ENCODE results near the gene COLEC12. TPM values are rescaled to one million over a fixed set of nuclear protein-coding genes. Genes with fewer than 3 reads are reported as not detected.

Gene COLEC12
- total RNA-seq, 1 donor from 2014 or later, result 1.5 TPM

DNA sequence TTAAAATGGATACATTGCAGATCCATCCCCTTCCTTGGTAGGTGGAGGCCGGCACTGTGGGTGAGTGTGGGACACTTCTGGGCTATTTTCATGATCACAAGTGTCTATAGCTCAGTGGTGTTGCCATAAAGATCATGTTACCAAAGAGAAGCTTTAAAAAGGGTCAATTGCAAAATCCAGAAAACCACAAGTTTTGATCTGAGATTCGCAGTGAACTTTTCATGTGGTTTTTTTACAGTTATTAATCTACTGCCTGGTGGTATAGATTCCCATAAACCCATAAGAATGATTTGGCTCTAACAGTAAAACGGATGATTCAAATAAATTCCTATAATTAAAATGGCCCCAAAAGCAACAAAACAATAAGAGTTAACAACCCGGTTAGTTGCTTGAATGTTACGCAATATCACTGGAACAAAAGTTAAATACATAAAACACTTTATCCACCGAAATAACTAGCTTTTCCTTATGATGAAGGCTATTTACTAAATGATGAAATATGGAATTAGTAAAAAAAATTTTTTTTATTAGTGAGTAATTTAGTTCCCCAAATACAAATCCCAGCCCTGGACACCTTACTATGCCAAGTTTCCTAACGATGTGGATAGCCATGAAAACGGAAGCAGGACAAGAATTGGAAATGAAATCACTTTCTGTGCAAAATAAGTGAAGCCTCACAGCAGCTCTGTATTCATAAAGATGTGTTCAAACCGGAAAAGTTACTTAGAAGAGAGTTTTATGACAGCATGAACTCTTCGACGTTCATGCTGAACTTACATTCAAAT lies 137.0 kb downstream of the COLEC12 start:
- DNase-seq (ENCODE audit: low read depth), result peak; percentile 40

DNA sequence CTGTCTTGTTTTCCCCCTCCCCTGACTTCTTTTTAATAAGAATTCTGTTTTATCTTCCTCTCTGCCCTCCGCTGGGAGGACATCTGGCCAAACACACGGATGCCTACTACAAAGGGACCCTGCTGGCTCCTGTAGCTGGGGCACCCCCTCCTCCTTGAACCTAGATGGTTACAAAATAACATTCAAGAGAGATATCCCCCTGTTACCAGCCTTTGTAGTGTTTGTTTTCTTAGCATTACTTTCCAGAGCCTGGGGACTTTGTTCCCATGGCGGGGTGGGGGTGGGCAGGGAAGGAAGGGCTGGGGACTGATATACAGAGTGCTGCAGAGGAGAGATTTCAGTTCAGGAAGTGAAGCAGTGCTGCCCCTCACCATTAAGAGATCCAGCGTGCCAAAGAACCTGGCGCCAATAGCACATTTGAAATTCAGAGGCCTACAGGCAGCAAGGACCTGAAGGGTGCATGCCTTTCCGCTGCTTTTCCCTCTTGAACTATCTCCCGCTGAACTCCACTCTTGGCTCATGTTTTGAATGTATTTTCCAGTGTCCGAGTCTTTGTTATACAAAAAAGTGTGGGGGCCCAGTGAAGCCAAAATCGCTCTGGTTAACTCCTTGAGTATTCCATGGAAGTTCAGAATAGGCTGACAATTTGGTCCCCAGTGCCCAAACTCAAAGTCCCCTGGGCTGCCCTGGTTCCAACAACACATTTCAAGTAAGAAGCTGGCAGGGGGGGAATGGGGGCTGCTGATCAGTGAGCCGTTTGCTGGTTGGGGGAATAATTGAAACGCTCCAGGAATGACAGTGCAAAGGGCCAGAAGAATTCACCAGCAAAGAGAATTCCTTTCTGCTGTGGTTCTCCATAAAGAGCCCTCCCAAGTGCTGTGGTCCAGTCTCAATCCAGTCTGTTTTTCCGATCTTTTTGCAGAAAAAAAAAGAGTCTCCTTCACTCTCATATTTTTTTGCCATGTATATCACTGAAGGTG lies 137.9 kb downstream of the COLEC12 start:
- peak; percentile 53 for DNase-seq (ENCODE audit: low read depth)

DNA sequence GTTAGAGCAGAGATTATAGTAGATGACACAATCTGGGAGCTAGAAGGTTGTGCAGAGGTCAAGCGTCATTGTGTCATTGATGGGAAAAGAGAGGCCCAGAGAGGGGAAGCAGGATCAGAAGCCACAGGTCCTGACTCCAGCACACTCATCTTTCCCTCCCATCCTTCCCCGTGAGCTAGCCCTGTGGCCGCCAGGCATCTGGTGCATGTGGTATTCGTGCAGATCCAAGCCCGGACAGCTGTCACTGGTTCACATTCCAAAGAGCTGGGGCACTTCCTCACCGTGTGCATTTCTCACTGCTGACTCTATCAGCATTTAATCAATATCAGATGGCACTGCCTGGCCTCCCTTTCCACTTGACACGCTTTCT lies 138.6 kb downstream of the COLEC12 start:
- DNase-seq (ENCODE audit: low read depth), result peak; percentile 99

DNA sequence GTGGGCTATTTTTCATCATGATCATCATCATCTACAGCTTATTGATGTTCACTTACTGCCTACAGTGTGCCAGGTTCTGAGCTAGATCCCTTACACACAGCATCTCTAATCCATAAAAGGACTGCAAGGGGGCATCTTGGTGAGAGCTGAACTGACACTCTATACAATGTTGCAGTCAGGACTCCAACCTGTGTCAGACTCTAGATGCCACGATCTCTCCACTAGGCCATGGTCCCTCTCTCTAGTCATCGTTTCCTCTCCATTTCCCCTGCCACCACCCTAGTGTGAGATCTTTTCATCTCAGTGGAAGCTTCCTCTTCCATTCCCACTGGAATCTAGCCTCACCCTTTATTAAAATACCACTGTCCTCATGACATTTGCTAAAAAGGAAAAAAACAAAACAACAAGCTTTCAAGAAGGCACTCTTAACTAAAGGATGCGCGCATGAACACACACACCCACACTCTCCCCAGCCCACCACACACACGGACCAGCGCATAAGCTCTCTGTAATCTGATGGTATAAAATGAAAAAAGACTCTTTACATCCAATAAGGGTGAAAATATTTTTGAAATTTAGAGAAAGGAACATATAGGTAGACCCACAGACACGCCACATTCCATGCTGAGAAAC lies 139.3 kb downstream of the COLEC12 start:
- DNase-seq (ENCODE audit: low read depth), result peak; percentile 78

DNA sequence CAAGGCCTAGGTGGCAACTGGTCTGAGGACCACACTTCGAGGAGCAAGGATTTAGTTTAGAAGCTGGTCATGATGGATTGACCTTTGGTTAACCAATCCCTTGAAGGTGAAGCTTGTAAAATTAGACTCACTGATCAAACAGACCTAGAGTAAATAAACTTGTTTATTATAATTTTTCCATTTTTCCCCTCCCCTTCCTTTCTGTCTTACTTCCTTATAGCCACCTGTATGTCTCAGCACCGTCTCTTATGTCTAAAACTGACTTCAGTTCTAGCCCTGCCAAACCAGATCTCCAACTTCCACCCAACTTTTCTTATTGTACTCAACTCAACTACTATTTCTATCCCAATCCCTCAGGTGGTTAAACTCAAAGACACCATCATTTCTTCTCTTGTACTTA lies 139.8 kb downstream of the COLEC12 start:
- no peak for DNase-seq (ENCODE audit: low read depth)

DNA sequence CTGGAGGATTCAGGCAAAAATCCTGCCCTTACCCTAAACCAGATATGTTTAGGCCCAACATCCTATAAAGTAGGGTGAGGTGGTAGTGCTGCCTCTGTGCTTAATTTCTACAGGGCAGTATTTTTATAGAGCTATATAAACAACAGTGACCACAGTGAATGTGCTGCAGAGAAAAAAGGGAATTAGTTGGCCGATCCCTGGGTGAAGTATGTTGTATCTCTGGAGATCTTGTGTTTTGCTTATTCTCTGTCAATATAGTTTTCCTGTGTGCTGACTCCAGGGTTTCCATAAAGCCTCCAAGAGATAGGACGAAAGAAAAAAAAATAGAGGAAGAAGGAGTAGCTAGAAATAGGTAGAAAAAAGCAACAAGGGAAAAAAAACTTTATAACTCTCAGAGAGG lies 143.7 kb downstream of the COLEC12 start:
- no peak for DNase-seq (ENCODE audit: low read depth)

DNA sequence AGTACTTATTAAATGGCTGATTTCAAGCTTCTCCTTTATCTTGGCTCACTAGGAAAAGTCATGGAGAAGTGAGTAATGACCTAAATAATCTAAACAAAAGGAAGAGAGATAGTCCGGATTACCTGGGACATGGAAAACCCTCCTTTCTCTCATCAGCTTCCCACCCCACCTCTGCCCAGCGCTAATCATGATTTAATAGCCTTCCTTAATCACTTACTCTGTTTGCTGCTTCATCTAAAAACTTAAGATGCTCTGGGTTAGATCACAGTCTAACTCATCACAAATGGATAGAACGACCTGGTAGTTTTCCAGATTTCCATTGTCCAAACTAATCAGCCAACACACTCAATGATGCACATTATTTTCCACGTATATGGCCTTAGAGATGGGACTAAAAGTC lies 144.8 kb downstream of the COLEC12 start:
- no peak for DNase-seq (ENCODE audit: low read depth)

DNA sequence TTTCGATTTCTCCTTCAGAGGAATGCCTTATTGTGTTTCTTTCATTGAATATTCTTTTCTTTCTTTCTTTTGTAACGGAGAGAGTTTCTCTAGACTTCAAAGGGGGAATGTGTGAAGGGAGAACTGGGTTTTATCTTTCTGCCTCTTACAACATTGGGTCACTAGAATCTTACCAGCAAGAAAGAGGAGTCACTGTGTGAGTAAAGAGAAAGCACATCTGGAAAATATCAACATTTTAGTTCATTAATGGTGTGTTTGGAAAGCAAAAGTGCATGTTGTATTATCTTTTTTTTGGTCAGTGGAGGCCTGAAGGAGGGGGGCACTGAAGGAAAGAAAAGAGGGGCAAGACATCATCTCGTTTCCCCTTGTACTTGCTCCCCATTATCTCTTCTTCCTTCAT lies 146.0 kb downstream of the COLEC12 start:
- no peak for DNase-seq (ENCODE audit: low read depth)

DNA sequence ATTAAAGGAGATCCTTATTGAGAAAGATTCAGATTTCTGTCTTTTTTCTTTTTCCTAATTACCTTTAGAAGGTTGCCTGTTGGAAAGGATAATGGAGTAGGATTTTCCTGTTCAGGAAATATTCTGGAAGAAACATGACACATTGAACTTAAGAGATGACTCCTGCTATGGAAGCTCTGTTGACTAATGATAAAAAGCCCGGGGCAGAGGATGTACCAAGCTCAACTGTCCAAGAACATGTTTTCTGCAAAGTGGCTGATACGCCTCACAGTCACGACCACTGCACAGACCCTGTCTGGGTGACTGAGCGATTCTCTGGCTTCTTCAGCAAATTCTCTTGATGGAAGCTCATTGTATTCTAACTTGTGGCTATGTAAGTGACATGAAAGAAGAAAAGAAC lies 146.5 kb downstream of the COLEC12 start:
- DNase-seq (ENCODE audit: low read depth), result no peak

DNA sequence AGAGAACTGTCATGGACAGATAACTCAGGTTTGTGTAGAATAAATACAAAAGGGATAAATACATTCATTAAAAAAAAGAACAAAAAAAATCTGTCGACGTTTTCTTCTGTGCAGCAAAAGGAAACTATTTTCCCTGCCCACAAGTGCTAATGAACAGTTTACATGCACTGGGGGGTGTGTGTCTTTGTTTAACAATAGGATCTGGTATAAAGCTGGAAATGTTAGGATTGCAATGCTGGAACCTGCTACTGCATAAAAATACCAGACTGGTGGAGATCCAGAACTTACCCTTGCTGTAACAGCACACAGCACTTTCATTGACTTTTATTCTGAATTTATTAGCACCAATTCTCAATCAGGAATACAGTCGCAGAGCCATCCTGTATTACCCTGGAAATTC lies 148.1 kb downstream of the COLEC12 start:
- DNase-seq (ENCODE audit: low read depth), result no peak

DNA sequence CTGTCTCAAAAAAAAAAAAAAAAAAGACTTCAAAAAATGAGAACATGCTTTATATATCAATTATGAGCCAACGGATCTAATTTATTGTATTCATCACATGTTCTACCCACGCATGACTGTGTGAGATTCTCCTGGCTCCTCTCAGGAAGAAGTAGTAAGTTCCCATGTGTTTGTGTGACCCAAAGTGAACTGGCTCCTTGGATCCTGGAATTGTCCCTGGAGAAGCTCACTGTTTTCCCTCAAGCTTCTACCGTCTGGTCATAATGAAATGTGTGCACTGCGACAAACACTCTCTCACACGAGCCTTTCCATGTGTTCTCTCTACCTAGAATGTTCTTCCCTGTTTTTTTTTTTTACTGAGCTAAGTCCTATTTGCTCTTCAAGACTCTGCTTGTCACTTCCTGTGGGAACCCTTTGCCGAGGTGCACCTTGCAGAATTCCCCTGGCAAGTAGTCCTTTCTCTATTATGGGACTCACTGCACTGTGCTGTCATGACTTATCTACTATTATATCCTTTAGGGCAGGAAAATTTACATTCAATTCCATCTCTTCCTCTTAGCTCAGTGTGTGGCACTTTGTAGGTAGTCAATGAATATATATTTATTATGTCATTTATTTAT lies 149.4 kb downstream of the COLEC12 start:
- no peak for DNase-seq (ENCODE audit: low read depth)

DNA sequence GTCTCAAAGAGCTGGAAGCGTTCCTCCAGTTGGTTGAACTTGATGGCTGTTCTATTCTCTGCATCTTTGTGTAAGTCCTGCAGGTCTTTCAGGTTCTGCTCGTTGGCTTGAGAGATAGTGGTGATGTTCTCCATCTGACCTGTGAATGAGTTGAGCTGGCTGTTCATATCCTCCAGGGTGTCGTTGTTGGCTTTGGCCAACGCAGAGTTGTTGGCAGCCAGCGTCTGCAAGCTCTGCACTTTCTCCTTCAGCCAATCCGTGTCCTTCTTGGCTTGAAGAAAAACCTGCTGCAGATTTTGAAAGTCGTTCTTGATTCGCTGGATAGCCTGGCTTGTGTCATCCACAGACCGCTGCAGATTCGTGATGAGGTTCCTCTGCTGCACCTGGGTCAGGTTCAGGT lies 153.9 kb downstream of the COLEC12 start:
- no peak for DNase-seq (ENCODE audit: low read depth)

DNA sequence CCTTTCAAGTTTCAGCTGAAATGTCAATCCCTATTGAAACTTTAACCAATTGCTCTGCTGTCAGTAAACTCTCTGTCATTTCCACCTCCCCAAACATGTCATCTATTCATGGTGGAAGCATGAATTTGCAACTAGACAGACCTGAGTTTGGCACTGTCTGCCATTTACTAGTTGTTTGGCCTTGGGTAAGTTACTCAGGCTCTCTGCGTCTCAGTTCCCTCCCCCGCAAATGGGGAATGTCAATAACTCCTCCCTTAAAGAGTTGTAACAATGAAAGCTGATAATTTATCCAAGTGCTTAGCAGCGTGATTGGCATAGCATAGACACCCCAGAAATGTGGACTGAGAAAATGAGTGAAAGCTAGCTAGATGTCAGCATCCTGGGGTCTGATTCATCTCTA lies 159.4 kb downstream of the COLEC12 start:
- no peak for DNase-seq (ENCODE audit: low read depth)

DNA sequence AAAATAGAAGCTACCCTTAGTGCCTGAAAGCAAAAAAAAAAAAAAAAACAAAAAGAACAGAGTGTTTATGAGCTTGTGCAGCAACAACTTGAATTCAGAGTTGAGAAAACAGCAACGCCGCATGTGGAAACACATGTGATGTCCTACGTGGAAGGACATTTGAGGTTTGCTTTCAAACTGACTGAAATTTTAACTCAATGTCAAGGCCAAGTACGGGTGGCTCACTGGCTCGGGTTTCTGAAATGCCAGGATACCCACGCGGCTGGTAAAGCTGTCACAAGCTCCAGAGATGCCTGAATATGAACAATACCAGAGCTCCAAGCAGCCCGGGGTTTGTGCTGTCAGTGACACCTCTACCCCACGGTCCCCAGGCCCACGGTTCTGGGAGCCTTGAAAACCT lies 160.5 kb downstream of the COLEC12 start:
- DNase-seq (ENCODE audit: low read depth), result peak; percentile 63

DNA sequence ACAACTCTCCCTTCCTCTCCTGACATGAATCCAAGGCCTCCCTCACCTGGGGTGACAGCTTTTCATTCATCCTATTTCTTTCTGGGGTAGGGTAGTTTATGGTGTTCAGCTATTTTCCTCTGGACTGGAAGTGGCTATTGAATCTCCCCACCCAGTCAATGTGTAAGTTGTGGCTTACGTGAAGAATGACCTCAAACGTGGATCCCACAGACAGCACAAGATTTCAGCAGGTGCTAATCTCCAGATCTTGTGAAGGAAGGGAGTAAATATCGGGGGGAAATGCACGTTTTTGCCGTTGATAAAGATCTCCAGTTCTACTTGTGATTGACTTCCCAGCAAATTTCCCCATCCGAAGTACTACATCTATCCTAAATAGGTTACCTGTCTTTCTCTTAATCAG lies 161.3 kb downstream of the COLEC12 start:
- no peak for DNase-seq (ENCODE audit: low read depth)

DNA sequence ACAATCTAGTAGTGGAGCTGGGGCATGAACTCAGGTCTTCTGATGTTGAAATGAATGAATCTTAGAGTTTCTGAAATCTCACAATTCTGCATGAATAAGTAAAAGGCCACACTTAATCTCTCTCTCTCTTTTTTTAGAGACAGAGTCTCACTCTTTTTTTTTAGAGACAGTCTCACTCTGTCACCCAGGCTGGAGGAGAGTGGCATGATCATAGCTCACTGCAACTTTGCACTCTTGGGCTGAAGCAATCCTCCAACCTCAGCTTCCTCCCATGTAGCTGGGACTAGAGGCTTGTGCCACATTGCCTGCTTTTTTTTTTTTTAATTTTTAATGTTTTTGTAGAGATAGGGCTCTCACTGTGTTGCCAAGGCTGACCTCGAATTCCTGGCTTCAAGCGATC lies 163.8 kb downstream of the COLEC12 start:
- no peak for DNase-seq (ENCODE audit: low read depth)

DNA sequence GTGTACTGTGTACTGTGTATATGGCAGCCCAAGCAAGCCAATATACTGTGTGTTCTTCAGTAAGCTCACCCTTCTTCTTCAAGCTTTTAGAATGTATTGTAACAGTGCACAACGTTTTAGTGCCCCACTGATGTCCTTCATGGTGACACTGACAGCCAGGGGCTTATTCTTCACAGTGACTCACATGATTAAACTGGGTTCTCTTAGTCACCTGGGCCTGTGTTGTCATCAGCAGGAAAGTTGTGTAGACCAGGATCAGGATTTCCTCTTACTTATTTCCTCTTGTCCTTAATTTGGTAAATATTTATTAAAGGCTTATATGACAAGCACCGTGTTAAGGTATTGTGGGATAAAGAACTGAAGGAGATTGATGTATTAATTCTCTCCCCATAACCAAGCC lies 164.8 kb downstream of the COLEC12 start:
- DNase-seq (ENCODE audit: low read depth), result no peak

DNA sequence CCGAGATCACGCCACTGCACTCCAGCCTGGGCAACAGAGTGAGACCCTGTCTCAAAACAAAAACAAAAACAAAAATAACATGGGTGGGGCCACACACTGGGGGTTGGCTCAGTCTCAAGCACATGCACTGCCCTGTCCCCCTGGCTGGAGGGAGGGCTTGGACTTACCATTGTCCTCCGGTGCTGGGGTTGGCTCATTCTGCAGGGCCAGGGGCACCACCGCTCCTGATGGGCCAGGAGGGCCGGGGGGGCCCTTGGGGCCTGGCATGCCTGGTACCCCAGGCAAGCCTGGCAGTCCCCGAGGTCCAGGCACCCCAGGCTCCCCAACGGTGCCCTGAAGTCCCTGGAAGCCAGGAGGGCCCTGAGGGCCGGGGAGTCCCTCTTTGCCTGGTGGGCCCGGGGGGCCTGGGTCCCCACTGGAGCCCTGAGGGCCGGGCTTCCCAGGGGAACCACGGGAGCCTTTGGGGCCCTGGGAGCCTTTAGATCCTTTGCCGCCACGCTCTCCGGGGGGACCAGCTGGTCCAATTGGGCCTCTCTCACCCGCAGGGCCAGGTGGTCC lies 165.8 kb downstream of the COLEC12 start:
- no peak for DNase-seq (ENCODE audit: low read depth)

DNA sequence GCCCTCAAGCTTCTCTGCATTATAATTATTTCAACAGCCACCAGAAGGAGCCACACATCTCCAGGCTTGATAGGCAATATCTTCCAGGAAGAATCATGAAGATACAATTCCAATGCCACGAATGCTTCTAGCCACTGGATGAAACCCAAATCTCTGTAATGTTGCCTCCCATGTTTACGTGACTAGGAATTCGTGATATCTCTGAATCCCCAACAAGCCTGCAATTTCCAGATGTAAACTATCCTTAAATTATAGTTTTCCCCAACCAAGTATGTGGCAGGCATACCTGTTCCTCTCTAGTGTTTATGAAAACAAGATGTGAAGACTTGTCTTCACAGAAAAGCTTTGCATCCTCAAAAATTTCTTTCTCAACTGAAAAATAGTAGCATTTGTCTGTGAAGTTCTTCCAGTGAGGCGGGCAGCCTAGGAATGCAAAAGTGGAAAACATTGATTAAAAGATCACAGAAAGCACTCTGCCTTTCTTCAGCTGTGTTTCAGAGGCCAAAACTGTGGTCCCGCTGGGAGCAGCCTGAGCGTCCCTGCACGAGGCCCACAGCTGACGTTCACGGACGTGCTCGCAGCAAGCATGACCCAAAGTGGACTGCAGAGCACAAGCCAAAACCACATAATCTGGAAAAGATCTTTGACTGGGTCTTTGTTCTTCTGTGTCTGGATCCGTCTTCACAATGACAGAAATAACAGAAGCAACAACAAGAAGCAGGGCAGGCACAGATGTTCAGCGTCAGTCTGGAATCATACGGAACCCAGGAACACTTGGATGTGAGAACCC lies 167.6 kb downstream of the COLEC12 start:
- peak; percentile 52 for DNase-seq (ENCODE audit: low read depth)

DNA sequence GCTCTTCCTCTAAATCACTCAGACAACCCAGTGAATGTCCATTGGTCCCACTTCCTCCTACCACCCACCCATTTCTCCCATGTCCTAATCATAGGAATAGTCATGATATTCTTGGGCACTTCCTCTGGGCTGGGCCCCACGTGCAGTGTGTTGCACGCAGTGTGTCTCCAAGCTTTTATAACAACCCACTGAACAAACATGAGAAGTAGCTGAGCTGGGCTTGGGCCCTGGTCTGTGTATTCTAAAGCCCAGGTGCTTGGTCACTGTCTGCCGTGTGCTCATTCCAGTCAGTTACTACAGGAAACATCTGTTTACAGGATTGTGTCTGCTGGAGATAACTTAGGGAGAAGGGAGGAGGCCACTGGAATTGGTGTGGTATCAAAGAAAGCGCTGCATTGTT lies 168.5 kb downstream of the COLEC12 start:
- no peak for DNase-seq (ENCODE audit: low read depth)

Data from myocyte (in vitro differentiated cells).